GM19240 (cell line): Measurements from ENCODE around the gene EPPIN.

Experiments used
- DNase-seq: peaks from one replicate; pipeline ENCODE4 v3.0.0; 2011; ENCODE audit warnings: low spot score; ENCODE audit not compliant: insufficient read length

EPPIN gene

GRCh38 chr20:45538209-45538799, 8.9 kb downstream of the EPPIN start:
- DNase-seq = no peak

DNA sequence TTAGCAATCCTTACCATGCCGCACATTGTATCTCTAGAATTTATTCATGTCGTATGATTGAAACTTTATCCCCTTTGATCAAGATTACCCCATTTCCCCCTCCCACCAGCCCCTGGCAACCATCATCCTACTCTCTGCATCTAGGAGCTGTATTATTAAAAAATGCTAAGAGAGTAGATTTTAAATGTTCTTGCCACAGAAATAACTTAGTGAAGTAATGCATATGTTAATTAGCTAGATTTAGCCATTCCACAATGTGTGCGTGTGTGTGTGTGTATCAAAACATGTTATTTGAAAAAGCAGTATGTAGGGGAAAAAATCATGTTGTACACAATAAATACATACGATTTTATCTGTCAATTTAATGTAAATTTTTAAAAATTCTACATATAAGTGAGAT, 19.9 kb downstream of the EPPIN start:
- DNase-seq = no peak

DNA sequence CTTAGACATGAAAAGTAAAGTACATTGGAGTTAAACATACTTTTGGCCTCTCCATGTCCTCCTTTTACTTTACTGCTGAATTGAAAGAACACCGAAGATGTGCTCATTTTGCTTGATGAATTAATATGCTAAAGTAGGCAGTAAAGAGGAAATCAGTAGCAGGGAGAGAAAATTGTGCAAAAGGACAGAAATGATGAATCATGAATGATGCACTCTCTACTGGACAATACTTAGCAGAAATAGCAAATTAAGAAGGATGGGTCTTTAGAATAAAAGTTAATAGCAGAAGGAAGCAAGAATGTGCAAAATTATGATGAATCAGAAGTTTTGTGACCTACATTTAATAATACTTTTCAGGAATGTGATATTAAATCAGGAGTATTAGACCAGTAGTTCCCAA, 23.4 kb downstream of the EPPIN start:
- no peak for DNase-seq

DNA sequence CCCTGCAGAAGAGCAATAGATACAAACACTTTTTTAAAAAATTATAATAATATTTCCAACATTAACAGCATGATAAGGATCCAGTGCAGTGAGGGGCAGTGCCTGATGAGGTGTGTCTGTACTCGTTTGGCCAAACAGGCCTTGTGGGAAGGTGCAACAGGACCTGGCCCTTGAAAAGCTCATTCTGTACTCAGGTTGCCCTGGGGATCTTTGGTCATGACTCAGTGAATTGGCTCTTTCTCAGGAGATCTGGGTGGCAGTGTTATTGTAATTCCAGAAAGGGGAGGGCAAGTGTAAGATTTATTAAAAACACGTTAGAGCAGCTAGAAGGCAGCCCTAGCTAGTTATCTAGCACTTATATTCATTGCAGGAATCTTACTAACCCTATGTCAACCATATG, 28.9 kb downstream of the EPPIN start:
- DNase-seq = no peak

GRCh38 chr20:45515147-45515913, 31.9 kb downstream of the EPPIN start, which contains the start of gene SPINT3:
TSS of gene SPINT3 (minus strand) at chr20:45515622. CDS start at chr20:45515608, 14 bp downstream.
- no peak for DNase-seq

- no peak for DNase-seq
Observed at GRCh38 chr20:45510242-45510862, 36.8 kb downstream of the EPPIN start.

DNA sequence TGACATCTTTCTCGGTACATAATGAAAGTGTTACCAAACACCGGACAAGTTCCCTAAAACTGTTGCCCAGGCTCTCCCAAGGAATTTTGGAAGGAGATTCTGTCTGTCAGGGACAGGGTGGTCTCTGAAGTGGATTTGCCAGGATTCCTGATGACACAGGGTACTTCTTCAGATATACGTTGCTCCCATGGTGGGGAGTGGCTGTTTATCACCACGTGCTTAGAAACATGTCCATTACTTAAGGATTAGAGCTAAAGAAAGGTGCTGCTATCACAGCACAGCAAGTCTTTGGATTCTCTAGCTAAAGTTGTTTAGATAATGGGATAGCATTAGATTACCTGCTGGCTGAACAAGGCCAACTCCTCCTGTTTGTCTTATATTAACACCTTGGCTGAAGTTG, 38.1 kb downstream of the EPPIN start:
- no peak for DNase-seq

GRCh38 chr20:45508068-45508886, 38.9 kb downstream of the EPPIN start:
- no peak for DNase-seq

DNA sequence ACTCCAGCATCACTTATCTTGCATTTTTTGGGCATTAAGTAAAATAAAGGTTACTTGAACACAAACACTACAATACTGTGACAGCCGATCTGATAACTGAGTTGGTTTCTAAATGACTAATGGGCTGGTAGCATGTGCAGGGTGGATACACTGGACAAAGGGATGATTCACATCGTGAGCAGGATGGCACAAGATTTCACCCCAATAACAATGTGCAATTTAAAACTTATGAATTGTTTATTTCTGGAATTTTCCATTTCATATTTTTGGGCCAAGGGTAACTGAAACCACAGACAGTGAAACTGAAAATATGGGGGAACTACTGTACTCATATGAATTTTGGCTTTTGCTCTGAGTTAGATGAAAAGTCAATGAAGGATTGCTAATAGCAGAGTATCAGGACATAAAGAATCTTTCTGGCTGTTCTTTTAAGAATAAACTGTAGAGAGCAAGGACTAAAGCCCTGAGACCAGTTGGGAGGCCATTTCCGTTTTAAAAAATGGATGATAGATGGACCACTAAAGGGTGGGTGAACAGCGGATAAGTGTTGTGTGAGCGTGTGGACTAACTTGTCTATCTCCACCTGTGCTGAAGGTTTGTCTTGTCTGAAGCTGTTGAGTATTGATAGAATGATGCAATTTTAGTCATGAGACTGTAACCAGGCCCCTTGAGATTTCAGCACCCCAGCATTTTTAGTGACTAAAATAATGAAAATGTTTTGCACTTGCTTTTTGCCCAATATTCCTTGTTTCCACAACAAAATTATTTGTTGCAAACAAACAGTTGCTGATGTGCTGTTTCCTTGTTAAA, 40.0 kb downstream of the EPPIN start:
- no peak for DNase-seq

- no peak for DNase-seq
Observed at GRCh38 chr20:45506398-45506797, 40.8 kb downstream of the EPPIN start.

- no peak for DNase-seq
Observed at GRCh38 chr20:45503403-45503802, 43.8 kb downstream of the EPPIN start.

GRCh38 chr20:45502561-45502960, 44.6 kb downstream of the EPPIN start:
- DNase-seq = no peak

DNA sequence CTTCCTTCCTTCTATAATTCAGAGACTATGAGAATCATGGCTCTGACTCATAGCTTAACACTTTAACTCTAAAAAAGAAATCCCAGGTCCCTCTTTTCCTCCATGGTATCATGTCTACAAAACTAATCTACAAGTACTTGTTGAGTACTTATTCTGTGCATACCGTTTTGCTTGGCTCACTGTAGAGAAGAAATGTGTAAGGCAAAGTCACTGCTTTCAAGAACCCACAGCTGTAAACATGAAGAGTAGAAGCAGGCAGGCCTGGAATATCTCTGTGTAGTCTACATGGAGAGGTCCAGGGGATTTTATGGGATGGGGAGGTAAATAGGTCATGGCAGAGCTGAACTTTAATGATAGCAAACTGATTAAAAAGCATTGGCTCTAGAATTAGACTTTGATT, 45.6 kb downstream of the EPPIN start:
- DNase-seq = no peak

- no peak for DNase-seq
Observed at GRCh38 chr20:45500022-45500421, 47.2 kb downstream of the EPPIN start.

GRCh38 chr20:45497971-45498494, 49.2 kb downstream of the EPPIN start:
- DNase-seq = no peak

DNA sequence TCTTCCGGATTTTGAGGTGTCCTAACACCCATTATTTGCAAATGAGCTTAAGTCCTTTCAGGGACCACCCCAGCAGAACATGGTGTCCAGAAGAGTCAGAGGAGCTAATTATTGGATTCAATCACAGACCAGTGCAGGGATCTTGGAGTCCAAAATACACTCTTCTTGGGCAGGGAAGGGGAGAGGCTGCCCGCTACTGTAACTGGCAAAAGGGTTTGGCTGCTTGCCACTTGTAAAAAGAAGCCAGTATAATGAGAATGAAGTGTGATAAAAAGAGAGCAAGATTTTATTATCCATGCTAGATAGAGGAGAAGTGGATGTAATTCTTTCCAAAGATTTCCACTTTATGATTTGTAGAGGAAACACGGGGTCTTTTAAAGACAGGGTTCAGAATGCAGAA, 51.0 kb downstream of the EPPIN start:
- DNase-seq = no peak

DNA sequence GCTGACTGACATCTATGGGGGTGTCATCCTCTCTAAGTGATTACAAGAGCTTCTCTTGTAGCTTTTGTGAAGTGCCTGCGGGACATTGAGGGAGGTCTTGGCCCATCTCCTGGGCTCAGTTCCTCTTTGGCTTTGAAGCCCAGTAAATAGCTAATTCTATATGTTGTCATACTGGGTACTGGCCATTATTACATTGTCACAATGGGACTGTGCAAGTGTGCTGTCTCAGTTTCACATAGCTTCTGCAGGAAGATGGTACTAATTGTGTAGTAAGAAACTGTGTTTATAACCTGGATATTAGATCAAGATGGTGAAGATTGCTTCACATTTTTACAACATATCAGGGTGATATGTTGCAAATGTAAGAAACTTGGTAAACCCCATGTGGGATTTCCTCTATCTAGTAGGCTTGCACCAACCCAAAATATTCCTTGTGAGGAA, 51.7 kb downstream of the EPPIN start:
- no peak for DNase-seq
